ENCODE results near the gene PTPRN2.
A peak's percentile ranks its signal among the peaks of the same experiment; 100 is the strongest.

The PTPRN2 gene

GRCh38 chr7:158589653-158590052 lies 2.0 kb upstream of the PTPRN2 start:
- no peak overlapping the region for H3K9ac ChIP-seq (ENCODE audit: low read length in 5 of 5)
- H3K9me3 ChIP-seq (ENCODE audit: control insufficient read depth in 5 of 5, low read length in 5 of 5) = peaks cover 0 to 23% (median 11%) of the 10 kb centered on the region in 5 donors
- no peak overlapping the region for H3K4me3 ChIP-seq (ENCODE audit: low read depth in 1 of 5, low read length in 5 of 5)
- peaks cover 7 to 26% (median 18%) of the 10 kb centered on the region in 5 donors for H3K27me3 ChIP-seq (ENCODE audit: control insufficient read depth in 5 of 5, insufficient read depth in 4 of 5, low read length in 5 of 5)
- no peaks in the 10 kb centered on the region for H3K36me3 ChIP-seq (ENCODE audit: control insufficient read depth in 5 of 5, insufficient read depth in 5 of 5, low read length in 5 of 5)
- peaks cover 0 to 14% (median 10%) of the 10 kb centered on the region in 5 donors for H3K4me1 ChIP-seq (ENCODE audit: control insufficient read depth in 5 of 5, insufficient read depth in 5 of 5, low read length in 5 of 5)
- H3K27ac ChIP-seq (ENCODE audit: low read depth, low read length) = no peak overlapping the region

GRCh38 chr7:158588878-158589442 lies 1.3 kb upstream of the PTPRN2 start:
- no peaks in the 10 kb centered on the region for H3K36me3 ChIP-seq (ENCODE audit: control insufficient read depth in 5 of 5, insufficient read depth in 5 of 5, low read length in 5 of 5)
- H3K27me3 ChIP-seq (ENCODE audit: control insufficient read depth in 5 of 5, insufficient read depth in 4 of 5, low read length in 5 of 5) = peaks cover 9 to 31% (median 24%) of the 10 kb centered on the region in 5 donors
- H3K4me3 ChIP-seq (ENCODE audit: low read depth in 1 of 5, low read length in 5 of 5) = no peak overlapping the region
- no peak overlapping the region for H3K9ac ChIP-seq (ENCODE audit: low read length in 5 of 5)
- H3K9me3 ChIP-seq (ENCODE audit: control insufficient read depth in 5 of 5, low read length in 5 of 5) = peaks cover 0 to 17% (median 10%) of the 10 kb centered on the region in 5 donors
- H3K4me1 ChIP-seq (ENCODE audit: control insufficient read depth in 5 of 5, insufficient read depth in 5 of 5, low read length in 5 of 5) = peaks cover 0 to 14% (median 10%) of the 10 kb centered on the region in 5 donors
- no peak overlapping the region for H3K27ac ChIP-seq (ENCODE audit: low read depth, low read length)

GRCh38 chr7:158588085-158588877 lies 658 bp upstream of the PTPRN2 start:
- peaks cover 0 to 14% (median 10%) of the 10 kb centered on the region in 5 donors for H3K4me1 ChIP-seq (ENCODE audit: control insufficient read depth in 5 of 5, insufficient read depth in 5 of 5, low read length in 5 of 5)
- peak overlapping the region in 1 of 5 donors; percentile 45 for H3K4me3 ChIP-seq (ENCODE audit: low read depth in 1 of 5, low read length in 5 of 5)
- peaks cover 13 to 38% (median 31%) of the 10 kb centered on the region in 5 donors for H3K27me3 ChIP-seq (ENCODE audit: control insufficient read depth in 5 of 5, insufficient read depth in 4 of 5, low read length in 5 of 5)

GRCh38 chr7:158586499-158587161 lies 993 bp downstream of the PTPRN2 start:
- H3K9ac ChIP-seq (ENCODE audit: low read length in 5 of 5) = no peak overlapping the region
- no peak overlapping the region for H3K4me3 ChIP-seq (ENCODE audit: low read depth in 1 of 5, low read length in 5 of 5)
- H3K36me3 ChIP-seq (ENCODE audit: control insufficient read depth in 5 of 5, insufficient read depth in 5 of 5, low read length in 5 of 5) = no peaks in the 10 kb centered on the region
- no peak overlapping the region for H3K27ac ChIP-seq (ENCODE audit: low read depth, low read length)
- no peaks in the 10 kb centered on the region for H3K9me3 ChIP-seq (ENCODE audit: control insufficient read depth in 5 of 5, low read length in 5 of 5)
- H3K4me1 ChIP-seq (ENCODE audit: control insufficient read depth in 5 of 5, insufficient read depth in 5 of 5, low read length in 5 of 5) = peaks cover 0 to 14% (median 10%) of the 10 kb centered on the region in 5 donors
- peaks cover 14 to 44% (median 33%) of the 10 kb centered on the region in 5 donors for H3K27me3 ChIP-seq (ENCODE audit: control insufficient read depth in 5 of 5, insufficient read depth in 4 of 5, low read length in 5 of 5)

More at GRCh38 chr7:158588085-158588877, 658 bp upstream of the PTPRN2 start:
- H3K27ac ChIP-seq (ENCODE audit: low read depth, low read length) = no peak overlapping the region
- H3K9ac ChIP-seq (ENCODE audit: low read length in 5 of 5) = no peak overlapping the region
- peaks cover 0 to 12% (median 7%) of the 10 kb centered on the region in 5 donors for H3K9me3 ChIP-seq (ENCODE audit: control insufficient read depth in 5 of 5, low read length in 5 of 5)
- H3K36me3 ChIP-seq (ENCODE audit: control insufficient read depth in 5 of 5, insufficient read depth in 5 of 5, low read length in 5 of 5) = no peaks in the 10 kb centered on the region

- H3K9ac ChIP-seq (ENCODE audit: low read length in 5 of 5) = no peak overlapping the region
These were observed 1.7 kb downstream of the PTPRN2 start for GRCh38 chr7:158585721-158586498.

GRCh38 chr7:158584407-158584806 lies 3.2 kb downstream of the PTPRN2 start:
- peaks cover 16 to 44% (median 36%) of the 10 kb centered on the region in 5 donors for H3K27me3 ChIP-seq (ENCODE audit: control insufficient read depth in 5 of 5, insufficient read depth in 4 of 5, low read length in 5 of 5)
- no peak overlapping the region for H3K4me3 ChIP-seq (ENCODE audit: low read depth in 1 of 5, low read length in 5 of 5)
- peaks cover 0 to 14% (median 10%) of the 10 kb centered on the region in 5 donors for H3K4me1 ChIP-seq (ENCODE audit: control insufficient read depth in 5 of 5, insufficient read depth in 5 of 5, low read length in 5 of 5)
- H3K36me3 ChIP-seq (ENCODE audit: control insufficient read depth in 5 of 5, insufficient read depth in 5 of 5, low read length in 5 of 5) = no peaks in the 10 kb centered on the region
- peaks cover 10 to 14% (median 12%) of the 10 kb centered on the region in 5 donors for H3K9me3 ChIP-seq (ENCODE audit: control insufficient read depth in 5 of 5, low read length in 5 of 5)
- no peak overlapping the region for H3K27ac ChIP-seq (ENCODE audit: low read depth, low read length)
- H3K9ac ChIP-seq (ENCODE audit: low read length in 5 of 5) = no peak overlapping the region

More at GRCh38 chr7:158585721-158586498, 1.7 kb downstream of the PTPRN2 start:
- peaks cover 16 to 44% (median 33%) of the 10 kb centered on the region in 5 donors for H3K27me3 ChIP-seq (ENCODE audit: control insufficient read depth in 5 of 5, insufficient read depth in 4 of 5, low read length in 5 of 5)
- H3K9me3 ChIP-seq (ENCODE audit: control insufficient read depth in 5 of 5, low read length in 5 of 5) = peaks cover 0 to 2% (median 0%) of the 10 kb centered on the region in 5 donors
- H3K4me1 ChIP-seq (ENCODE audit: control insufficient read depth in 5 of 5, insufficient read depth in 5 of 5, low read length in 5 of 5) = peaks cover 0 to 14% (median 10%) of the 10 kb centered on the region in 5 donors
- no peak overlapping the region for H3K27ac ChIP-seq (ENCODE audit: low read depth, low read length)
- H3K36me3 ChIP-seq (ENCODE audit: control insufficient read depth in 5 of 5, insufficient read depth in 5 of 5, low read length in 5 of 5) = no peaks in the 10 kb centered on the region
- H3K4me3 ChIP-seq (ENCODE audit: low read depth in 1 of 5, low read length in 5 of 5) = no peak overlapping the region

GRCh38 chr7:158583810-158584209 lies 3.8 kb downstream of the PTPRN2 start:
- H3K27ac ChIP-seq (ENCODE audit: low read depth, low read length) = no peak overlapping the region
- no peak overlapping the region for H3K4me3 ChIP-seq (ENCODE audit: low read depth in 1 of 5, low read length in 5 of 5)
- peaks cover 16 to 44% (median 36%) of the 10 kb centered on the region in 5 donors for H3K27me3 ChIP-seq (ENCODE audit: control insufficient read depth in 5 of 5, insufficient read depth in 4 of 5, low read length in 5 of 5)
- peaks cover 12 to 18% (median 16%) of the 10 kb centered on the region in 5 donors for H3K9me3 ChIP-seq (ENCODE audit: control insufficient read depth in 5 of 5, low read length in 5 of 5)
- H3K9ac ChIP-seq (ENCODE audit: low read length in 5 of 5) = no peak overlapping the region
- H3K36me3 ChIP-seq (ENCODE audit: control insufficient read depth in 5 of 5, insufficient read depth in 5 of 5, low read length in 5 of 5) = no peaks in the 10 kb centered on the region
- peaks cover 0 to 14% (median 10%) of the 10 kb centered on the region in 5 donors for H3K4me1 ChIP-seq (ENCODE audit: control insufficient read depth in 5 of 5, insufficient read depth in 5 of 5, low read length in 5 of 5)

GRCh38 chr7:158583143-158583542 lies 4.5 kb downstream of the PTPRN2 start:
- no peak overlapping the region for H3K4me3 ChIP-seq (ENCODE audit: low read depth in 1 of 5, low read length in 5 of 5)
- H3K27ac ChIP-seq (ENCODE audit: low read depth, low read length) = no peak overlapping the region
- no peaks in the 10 kb centered on the region for H3K36me3 ChIP-seq (ENCODE audit: control insufficient read depth in 5 of 5, insufficient read depth in 5 of 5, low read length in 5 of 5)
- peaks cover 12 to 18% (median 16%) of the 10 kb centered on the region in 5 donors for H3K9me3 ChIP-seq (ENCODE audit: control insufficient read depth in 5 of 5, low read length in 5 of 5)
- no peak overlapping the region for H3K9ac ChIP-seq (ENCODE audit: low read length in 5 of 5)
- peaks cover 16 to 39% (median 34%) of the 10 kb centered on the region in 5 donors for H3K27me3 ChIP-seq (ENCODE audit: control insufficient read depth in 5 of 5, insufficient read depth in 4 of 5, low read length in 5 of 5)
- H3K4me1 ChIP-seq (ENCODE audit: control insufficient read depth in 5 of 5, insufficient read depth in 5 of 5, low read length in 5 of 5) = peaks cover 0 to 12% (median 8%) of the 10 kb centered on the region in 5 donors

- H3K27me3 ChIP-seq (ENCODE audit: control insufficient read depth in 5 of 5, insufficient read depth in 4 of 5, low read length in 5 of 5) = peaks cover 16 to 39% (median 34%) of the 10 kb centered on the region in 5 donors
- H3K27ac ChIP-seq (ENCODE audit: low read depth, low read length) = no peak overlapping the region
- H3K4me1 ChIP-seq (ENCODE audit: control insufficient read depth in 5 of 5, insufficient read depth in 5 of 5, low read length in 5 of 5) = peaks cover 0 to 12% (median 8%) of the 10 kb centered on the region in 5 donors
- H3K36me3 ChIP-seq (ENCODE audit: control insufficient read depth in 5 of 5, insufficient read depth in 5 of 5, low read length in 5 of 5) = no peaks in the 10 kb centered on the region
- H3K9ac ChIP-seq (ENCODE audit: low read length in 5 of 5) = no peak overlapping the region
- H3K9me3 ChIP-seq (ENCODE audit: control insufficient read depth in 5 of 5, low read length in 5 of 5) = peaks cover 12 to 21% (median 17%) of the 10 kb centered on the region in 5 donors
- H3K4me3 ChIP-seq (ENCODE audit: low read depth in 1 of 5, low read length in 5 of 5) = no peak overlapping the region
These were observed 5.5 kb downstream of the PTPRN2 start for GRCh38 chr7:158582089-158582456.
